K562 (cell line): ENCODE data around the gene DVL2. TPM values are rescaled to one million over a fixed set of nuclear protein-coding genes. Genes with fewer than 3 reads are reported as not detected.

Source experiments
- CREM ChIP-seq: IDR thresholded peaks from 2 replicates; pipeline ENCODE4 v1.6.1; 2014; ENCODE audit warnings: antibody characterized with exemption, low read depth
- KAT7 ChIP-seq: sonication (generic); formaldehyde crosslinking; IDR thresholded peaks from 2 replicates; pipeline ENCODE4 v1.8.0; 2022; ENCODE audit warnings: missing genetic modification reagents, mild to moderate bottlenecking, borderline replicate concordance
- KDM5B ChIP-seq: fragments of 200-600 bp; sonication (generic); IDR thresholded peaks from 2 replicates; pipeline ENCODE4 v1.6.1; 2012; ENCODE audit warnings: low read depth, mild to moderate bottlenecking, moderate library complexity, low read length, control low read depth, inconsistent platforms; ENCODE audit not compliant: insufficient replicate concordance
- KHSRP ChIP-seq: fragments of 450-650 bp; IDR thresholded peaks from 2 replicates; pipeline ENCODE4 v1.6.1; 2017
- LARP7 ChIP-seq: fragments of 450-650 bp; IDR thresholded peaks from 2 replicates; pipeline ENCODE4 v1.6.1; 2016
- MEF2D ChIP-seq: conservative IDR thresholded peaks from 2 replicates; pipeline ENCODE4 v1.6.1; 2016; ENCODE audit warnings: low read depth, missing genetic modification characterization, missing compliant biosample characterization
- NFIX ChIP-seq: fragments of 250-450 bp; sonication (Bioruptor Pico); IDR thresholded peaks from 2 replicates; pipeline ENCODE4 v1.4.0; 2020; ENCODE audit warnings: low read depth, mild to moderate bottlenecking, moderate library complexity
- PTRF ChIP-seq: fragments of 450-650 bp; IDR thresholded peaks from 2 replicates; pipeline ENCODE4 v1.6.1; 2016; ENCODE audit warnings: mild to moderate bottlenecking, missing genetic modification characterization, missing compliant biosample characterization
- RBFOX2 ChIP-seq: fragments of 200-400 bp; formaldehyde crosslinking; IDR thresholded peaks from 2 replicates; pipeline ENCODE4 v1.6.1; 2017; ENCODE audit warnings: low read depth, mild to moderate bottlenecking, low read length, moderate library complexity
- SMARCA4 ChIP-seq: fragments of 450-650 bp; IDR thresholded peaks from 2 replicates; pipeline ENCODE4 v1.6.1; 2016
- ZNF561 ChIP-seq: fragments of 450-650 bp; formaldehyde crosslinking; conservative IDR thresholded peaks from 2 replicates; pipeline ENCODE4 v1.4.0; 2020; ENCODE audit warnings: mild to moderate bottlenecking, moderate library complexity
- ZNF764 ChIP-seq: fragments of 250-450 bp; sonication (Bioruptor Pico); IDR thresholded peaks from 2 replicates; pipeline ENCODE4 v1.4.0; 2020; ENCODE audit warnings: low read depth, mild to moderate bottlenecking, moderate library complexity
- polyA plus RNA-seq, 8 experiments: library from polyadenylated mRNA; depleted of rRNA in 4 of 8; stranded (reverse) in 5 of 8; unstranded in 3 of 8; fragments of >200 nt; fragmentation: Nextera tagmentation in 2 of 8; fragmentation: Illumina TruSeq in 1 of 8; extraction: Ambion mirVana in 2 of 8; extraction: Trizol in 1 of 8; gene quantifications; 2 replicates each; pipeline versions ENCODE4 v1.2.1 to v1.2.3, GENCODE V29; 2011 to 2014; ENCODE audit warnings: inconsistent platforms in 1 of 8, missing spikeins in 1 of 8
- total RNA-seq, 7 experiments: library from RNA; depleted of rRNA in 6 of 7; stranded (reverse); fragments of >200 nt in 6 of 7; fragmentation: Illumina TruSeq in 2 of 7; extraction: Trizol in 2 of 7; gene quantifications; 2 replicates each; pipeline versions ENCODE4 v1.2.1 to v1.2.3, GENCODE V29; 2011 to 2021; ENCODE audit warnings: low replicate concordance in 1 of 7
- TF ChIP-seq, protein P1 (sequence below): fragments of 450-650 bp; formaldehyde crosslinking; conservative IDR thresholded peaks from 2 replicates; pipeline ENCODE4 v1.4.0; 2022; ENCODE audit warnings: mild to moderate bottlenecking, missing genetic modification characterization

DVL2 gene
- total and polyA plus RNA-seq, 9 of the 15 experiments (the other 6 are each of a cell fraction or from before 2014, with no cell fraction given) = 1.3 to 49.5 (median 24.3) TPM

- no peak for TF ChIP-seq ZNF764 (CRISPR knock-in tag)
- no peak for TF ChIP-seq PTRF
- TF ChIP-seq, protein P1, sequence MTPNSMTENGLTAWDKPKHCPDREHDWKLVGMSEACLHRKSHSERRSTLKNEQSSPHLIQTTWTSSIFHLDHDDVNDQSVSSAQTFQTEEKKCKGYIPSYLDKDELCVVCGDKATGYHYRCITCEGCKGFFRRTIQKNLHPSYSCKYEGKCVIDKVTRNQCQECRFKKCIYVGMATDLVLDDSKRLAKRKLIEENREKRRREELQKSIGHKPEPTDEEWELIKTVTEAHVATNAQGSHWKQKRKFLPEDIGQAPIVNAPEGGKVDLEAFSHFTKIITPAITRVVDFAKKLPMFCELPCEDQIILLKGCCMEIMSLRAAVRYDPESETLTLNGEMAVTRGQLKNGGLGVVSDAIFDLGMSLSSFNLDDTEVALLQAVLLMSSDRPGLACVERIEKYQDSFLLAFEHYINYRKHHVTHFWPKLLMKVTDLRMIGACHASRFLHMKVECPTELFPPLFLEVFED = peak; percentile 51; the same call in 1 of the 2 replicates
- no peak for TF ChIP-seq KHSRP
- peak; percentile 40 for TF ChIP-seq KDM5B
- no peak for TF ChIP-seq NFIX (CRISPR knock-in tag)
- TF ChIP-seq LARP7 = 0 out of 2 replicates have a peak, but pooled peaks have one; percentile 42
- TF ChIP-seq SMARCA4 = peak; percentile 60; the same call in 1 of the 2 replicates
- TF ChIP-seq ZNF561 (CRISPR knock-in tag) = no peak
- 0 out of 2 replicates have a peak, but pooled peaks have one; percentile 33 for TF ChIP-seq MEF2D (tag)
- peak; percentile 58; the same call in 1 of the 2 replicates for TF ChIP-seq RBFOX2
- no peak; the same call in 1 of the 2 replicates for TF ChIP-seq KAT7
- TF ChIP-seq CREM = 0 out of 2 replicates have a peak, but pooled peaks have one; percentile 16
These were observed 28.9 kb upstream of the DVL2 start (continued) for GRCh38 chr17:7262935-7263800.
